Left lobe of liver (tissue), 2 donors: ENCODE measurements around the gene ARHGAP18. TPM values are rescaled to one million over a fixed set of nuclear protein-coding genes. Genes with fewer than 3 reads are reported as not detected.
A peak's percentile ranks its signal among the peaks of the same experiment; 100 is the strongest.
"Not testable (repeated sequence)": the region's sequence is repeated elsewhere in the genome, so short reads cannot be mapped to it uniquely, and the experiment has no call there.

Experiments used
- ATAC-seq: fragments of 200-7000 bp; cut with Tn5 transposase; one replicate; pipeline ENCODE4 v1.9.1; 2020; ENCODE audit warnings: mild to moderate bottlenecking, moderate library complexity
- DNase-seq: peaks from one replicate; pipeline ENCODE4 v3.0.0-alpha.2; 2020; ENCODE audit warnings: low spot score
- total RNA-seq: library from RNA; stranded (reverse); gene quantifications from one replicate; pipeline ENCODE4 v1.2.1, GENCODE V29; 2021
- donor health status: DM: no; HTN: no; CAD: no; lungs with moderate emphysema.
- donor health status: DM: no; HTN: yes; CAD: no.

ARHGAP18 gene
- total RNA-seq, 1 donor from 2014 or later: 4.7 TPM

- peak; percentile 41 for ATAC-seq
- DNase-seq: peak; percentile 64
These were observed 112.8 kb downstream of the ARHGAP18 start for GRCh38 chr6:129597023-129597713.

- no peak for DNase-seq
- no peak for ATAC-seq
These were observed 113.5 kb downstream of the ARHGAP18 start for GRCh38 chr6:129596522-129596921.

- ATAC-seq (peak; percentile 84), DNase-seq (peak; percentile 77)
These were observed 116.8 kb downstream of the ARHGAP18 start for GRCh38 chr6:129593233-129593564.

- no peak for ATAC-seq
These were observed 117.3 kb downstream of the ARHGAP18 start for GRCh38 chr6:129592516-129593232.

GRCh38 chr6:129590408-129591022 lies 119.5 kb downstream of the ARHGAP18 start:
- ATAC-seq: no peak
- no peak for DNase-seq

More at GRCh38 chr6:129592516-129593232, 117.3 kb downstream of the ARHGAP18 start:
- no peak for DNase-seq

- DNase-seq: no peak
- ATAC-seq: no peak
These were observed 123.2 kb downstream of the ARHGAP18 start for GRCh38 chr6:129586815-129587214.

- ATAC-seq: no peak
These were observed 126.1 kb downstream of the ARHGAP18 start for GRCh38 chr6:129583866-129584265.

GRCh38 chr6:129578315-129578714 lies 131.7 kb downstream of the ARHGAP18 start:
- DNase-seq (no peak), ATAC-seq (no peak)

More at GRCh38 chr6:129583866-129584265, 126.1 kb downstream of the ARHGAP18 start:
- DNase-seq: no peak

GRCh38 chr6:129577691-129578090 lies 132.3 kb downstream of the ARHGAP18 start:
- ATAC-seq: no peak
- no peak for DNase-seq

GRCh38 chr6:129576456-129576855 lies 133.5 kb downstream of the ARHGAP18 start:
- ATAC-seq (no peak), DNase-seq (no peak)

GRCh38 chr6:129575378-129576118 lies 134.4 kb downstream of the ARHGAP18 start:
- DNase-seq (no peak), ATAC-seq (peak; percentile 100)

GRCh38 chr6:129574605-129575004 lies 135.4 kb downstream of the ARHGAP18 start:
- not testable (repeated sequence) for ATAC-seq, DNase-seq

GRCh38 chr6:129570929-129571328 lies 139.0 kb downstream of the ARHGAP18 start:
- not testable (repeated sequence) for DNase-seq, ATAC-seq

GRCh38 chr6:129568015-129568414 lies 142.0 kb downstream of the ARHGAP18 start:
- no peak for DNase-seq
- ATAC-seq: no peak

- DNase-seq: no peak
- peak; percentile 48 for ATAC-seq
These were observed 142.6 kb downstream of the ARHGAP18 start for GRCh38 chr6:129567374-129567773.

- DNase-seq: no peak
These were observed 144.2 kb downstream of the ARHGAP18 start for GRCh38 chr6:129565811-129566210.

GRCh38 chr6:129565366-129565765 lies 144.6 kb downstream of the ARHGAP18 start:
- no peak for ATAC-seq

More at GRCh38 chr6:129565811-129566210, 144.2 kb downstream of the ARHGAP18 start:
- no peak for ATAC-seq

GRCh38 chr6:129558248-129558647 lies 151.7 kb downstream of the ARHGAP18 start:
- ATAC-seq: no peak
- DNase-seq: no peak

More at GRCh38 chr6:129565366-129565765, 144.6 kb downstream of the ARHGAP18 start:
- no peak for DNase-seq

- no peak for ATAC-seq
- no peak for DNase-seq
These were observed 154.7 kb downstream of the ARHGAP18 start for GRCh38 chr6:129555206-129555832.

- ATAC-seq (no peak), DNase-seq (no peak)
These were observed 157.6 kb downstream of the ARHGAP18 start for GRCh38 chr6:129552413-129552812.

GRCh38 chr6:129551486-129551885 lies 158.5 kb downstream of the ARHGAP18 start:
- DNase-seq (no peak), ATAC-seq (no peak)
